GM10266 (cell line): ENCODE results near the gene LDB2.

Experiments used
- DNase-seq: peaks from one replicate; pipeline ENCODE4 v3.0.0; 2012; ENCODE audit errors: extremely low spot score
- TF ChIP-seq, protein P1 (sequence below): IDR thresholded peaks from 2 replicates; pipeline ENCODE4 v1.5.1; 2012; ENCODE audit warnings: mild to moderate bottlenecking, low read depth; ENCODE audit not compliant: control insufficient read depth, insufficient read depth; ENCODE audit errors: missing control alignments

Gene LDB2

DNA sequence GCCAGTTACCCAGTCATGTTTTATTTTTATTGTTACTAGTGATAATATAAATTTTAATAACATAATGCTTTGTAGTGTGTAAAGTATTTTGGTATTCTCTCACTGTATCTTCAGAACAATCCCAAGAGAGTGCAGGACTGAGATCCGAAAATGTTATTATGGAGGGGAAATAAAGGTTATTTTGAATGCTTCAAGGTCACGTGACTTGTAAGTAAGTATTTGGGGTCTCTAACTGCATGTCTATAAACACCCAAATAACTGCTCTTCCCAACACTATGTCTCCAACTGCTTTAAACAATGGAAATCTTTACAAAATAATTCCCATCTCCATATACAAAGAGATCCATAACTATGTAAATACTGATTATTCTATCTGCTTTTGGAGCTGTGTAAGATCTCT is 302.2 kb downstream of the LDB2 start:
- TF ChIP-seq, protein P1, sequence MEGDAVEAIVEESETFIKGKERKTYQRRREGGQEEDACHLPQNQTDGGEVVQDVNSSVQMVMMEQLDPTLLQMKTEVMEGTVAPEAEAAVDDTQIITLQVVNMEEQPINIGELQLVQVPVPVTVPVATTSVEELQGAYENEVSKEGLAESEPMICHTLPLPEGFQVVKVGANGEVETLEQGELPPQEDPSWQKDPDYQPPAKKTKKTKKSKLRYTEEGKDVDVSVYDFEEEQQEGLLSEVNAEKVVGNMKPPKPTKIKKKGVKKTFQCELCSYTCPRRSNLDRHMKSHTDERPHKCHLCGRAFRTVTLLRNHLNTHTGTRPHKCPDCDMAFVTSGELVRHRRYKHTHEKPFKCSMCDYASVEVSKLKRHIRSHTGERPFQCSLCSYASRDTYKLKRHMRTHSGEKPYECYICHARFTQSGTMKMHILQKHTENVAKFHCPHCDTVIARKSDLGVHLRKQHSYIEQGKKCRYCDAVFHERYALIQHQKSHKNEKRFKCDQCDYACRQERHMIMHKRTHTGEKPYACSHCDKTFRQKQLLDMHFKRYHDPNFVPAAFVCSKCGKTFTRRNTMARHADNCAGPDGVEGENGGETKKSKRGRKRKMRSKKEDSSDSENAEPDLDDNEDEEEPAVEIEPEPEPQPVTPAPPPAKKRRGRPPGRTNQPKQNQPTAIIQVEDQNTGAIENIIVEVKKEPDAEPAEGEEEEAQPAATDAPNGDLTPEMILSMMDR, result no peak
- DNase-seq, result no peak

DNA sequence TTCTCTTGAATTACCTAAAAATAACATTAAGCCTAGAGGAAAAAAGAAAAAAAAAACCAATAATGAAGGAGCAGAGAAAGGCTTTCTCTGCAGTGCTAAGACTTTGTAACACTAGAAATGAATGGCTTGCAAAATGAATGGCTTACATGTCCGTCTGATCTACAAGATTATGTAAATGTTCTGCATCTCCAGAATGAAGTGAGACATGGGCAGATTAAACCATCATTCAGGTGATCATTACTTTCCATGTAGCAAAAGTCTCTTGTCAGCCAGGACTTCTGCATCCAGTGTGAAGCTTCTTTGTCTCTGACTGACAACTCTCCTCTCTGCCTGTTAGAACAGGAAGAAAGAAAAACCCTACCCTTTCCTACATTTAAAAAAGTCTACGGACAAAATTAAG is 304.3 kb downstream of the LDB2 start:
- DNase-seq, result no peak
- TF ChIP-seq, protein P1, result no peak

- DNase-seq, result no peak
- TF ChIP-seq, protein P1, result no peak
Observed at GRCh38 chr4:16593386-16593785, 305.1 kb downstream of the LDB2 start.

- TF ChIP-seq, protein P1, result no peak
- DNase-seq, result no peak
Observed at GRCh38 chr4:16591272-16591826, 307.1 kb downstream of the LDB2 start.

DNA sequence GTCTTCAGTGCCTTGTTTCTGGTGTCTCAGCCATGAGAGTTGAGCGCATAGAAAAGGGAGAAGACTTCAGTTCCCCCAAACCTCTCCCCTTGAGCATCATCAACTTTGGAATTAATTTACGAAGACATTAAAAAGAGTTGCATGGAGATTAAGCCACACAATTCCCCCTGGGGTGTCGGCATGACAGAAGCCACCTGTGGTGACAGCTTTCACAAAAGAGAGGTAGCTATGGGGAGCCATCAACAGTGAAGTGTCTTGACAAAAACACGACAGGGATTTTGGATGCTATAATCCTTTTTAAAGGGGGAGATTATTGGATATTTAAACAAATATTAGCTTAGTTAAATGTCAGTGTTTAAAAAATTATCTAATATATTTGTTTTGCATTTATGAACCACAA is 307.6 kb downstream of the LDB2 start:
- TF ChIP-seq, protein P1, result no peak

DNA sequence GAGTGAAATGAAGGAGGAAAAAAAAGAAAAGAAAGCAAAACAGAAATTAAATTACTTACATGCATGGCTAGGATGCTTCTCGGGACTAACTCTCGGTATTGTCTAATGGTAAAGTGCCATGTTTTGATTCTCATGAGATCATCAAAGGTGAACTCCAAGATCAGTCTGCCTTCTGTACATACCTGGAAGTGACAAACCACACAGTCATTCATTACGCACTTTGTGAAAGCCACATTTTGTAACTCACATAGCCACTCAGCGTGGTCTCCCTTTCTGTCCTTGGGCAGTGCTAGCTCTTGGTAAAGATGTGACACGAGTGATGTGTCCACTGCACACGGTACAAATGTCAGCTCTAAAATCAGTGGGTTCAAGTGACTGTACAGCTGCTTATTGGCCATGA is 309.8 kb downstream of the LDB2 start:
- TF ChIP-seq, protein P1, result no peak
- DNase-seq, result no peak

More for the DNA sequence above, 307.6 kb downstream of the LDB2 start:
- DNase-seq, result no peak

DNA sequence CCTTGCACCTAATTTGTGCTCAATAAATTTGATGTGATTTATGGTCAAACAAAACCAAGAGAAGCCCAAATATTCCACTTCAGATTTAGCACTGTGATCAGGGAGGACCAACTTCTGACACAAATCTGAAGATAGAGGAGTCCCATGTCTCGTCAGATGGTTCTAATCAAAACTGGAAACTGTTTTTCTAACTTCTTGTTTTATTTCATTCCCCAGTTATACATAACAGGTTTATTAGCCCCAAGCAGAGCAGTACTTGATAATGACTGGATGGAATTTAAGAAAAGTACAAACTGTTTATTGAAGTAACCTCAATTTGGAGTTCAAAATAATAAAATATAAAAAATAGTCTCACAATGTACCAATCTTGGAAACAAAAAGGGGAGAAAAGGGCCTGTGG is 310.3 kb downstream of the LDB2 start:
- TF ChIP-seq, protein P1, result no peak
- no peak for DNase-seq
